GM19238 (cell line): Measurements from ENCODE around the gene ACOT2.

Experiments
- DNase-seq: peaks from one replicate; pipeline ENCODE4 v3.0.0; 2011; ENCODE audit warnings: low spot score; ENCODE audit not compliant: insufficient read length

ACOT2 gene

DNA sequence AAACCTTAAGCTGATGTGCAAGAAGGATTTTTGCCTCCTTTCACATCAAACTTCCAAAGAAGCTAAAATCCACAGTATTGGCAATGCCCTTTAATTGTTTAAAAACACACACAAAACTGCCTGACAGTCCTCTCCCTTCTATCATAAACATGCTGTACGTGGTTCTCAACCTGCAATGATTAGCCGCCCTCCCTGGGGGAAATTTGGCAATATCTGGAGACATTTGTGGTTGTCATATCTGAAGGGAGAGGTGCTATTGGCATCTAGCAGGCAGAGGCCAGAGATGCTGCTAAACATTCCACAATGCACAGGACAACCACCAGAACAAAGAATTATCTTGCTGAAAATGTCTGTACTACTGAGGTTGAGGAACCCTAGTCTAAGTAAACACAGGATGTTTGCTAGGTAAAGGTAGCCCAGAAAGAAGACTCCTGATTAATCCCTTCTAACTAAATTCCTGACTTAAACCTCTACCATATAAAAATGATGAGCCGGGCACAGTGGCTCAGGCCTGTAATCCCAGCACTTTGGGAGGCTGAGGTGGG is 44.5 kb downstream of the ACOT2 start:
- no peak for DNase-seq

DNA sequence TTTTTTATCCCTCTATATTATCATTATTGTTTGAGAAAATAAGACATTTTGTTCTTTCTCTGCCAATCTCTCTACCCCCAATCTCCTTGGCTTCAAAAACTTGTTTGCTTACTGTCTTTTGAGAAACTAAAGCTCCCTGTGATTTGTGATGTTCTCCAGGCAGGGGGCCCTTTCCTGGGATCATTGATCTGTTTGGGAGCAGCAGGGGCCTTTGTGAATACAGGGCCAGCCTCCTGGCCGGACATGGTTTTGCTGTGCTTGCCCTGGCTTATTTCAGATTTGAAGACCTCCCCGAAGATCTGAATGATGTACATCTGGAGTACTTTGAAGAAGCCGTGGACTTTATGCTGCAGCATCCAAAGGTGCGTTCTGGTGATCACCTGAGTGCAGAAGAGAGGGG is 47.8 kb downstream of the ACOT2 start:
- no peak for DNase-seq

DNA sequence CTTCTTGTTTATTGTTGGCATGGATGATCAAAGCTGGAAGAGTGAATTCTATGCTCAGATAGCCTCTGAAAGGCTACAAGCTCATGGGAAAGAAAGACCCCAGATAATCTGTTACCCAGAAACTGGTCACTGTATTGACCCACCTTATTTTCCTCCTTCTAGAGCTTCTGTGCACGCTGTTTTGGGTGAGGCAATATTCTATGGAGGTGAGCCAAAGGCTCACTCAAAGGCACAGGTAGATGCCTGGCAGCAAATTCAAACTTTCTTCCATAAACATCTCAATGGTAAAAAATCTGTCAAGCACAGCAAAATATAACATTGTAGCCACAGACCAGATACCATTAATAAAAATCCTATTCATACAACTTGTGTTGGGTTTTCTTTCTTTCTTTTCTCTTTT is 50.5 kb downstream of the ACOT2 start:
- DNase-seq, result no peak

DNA sequence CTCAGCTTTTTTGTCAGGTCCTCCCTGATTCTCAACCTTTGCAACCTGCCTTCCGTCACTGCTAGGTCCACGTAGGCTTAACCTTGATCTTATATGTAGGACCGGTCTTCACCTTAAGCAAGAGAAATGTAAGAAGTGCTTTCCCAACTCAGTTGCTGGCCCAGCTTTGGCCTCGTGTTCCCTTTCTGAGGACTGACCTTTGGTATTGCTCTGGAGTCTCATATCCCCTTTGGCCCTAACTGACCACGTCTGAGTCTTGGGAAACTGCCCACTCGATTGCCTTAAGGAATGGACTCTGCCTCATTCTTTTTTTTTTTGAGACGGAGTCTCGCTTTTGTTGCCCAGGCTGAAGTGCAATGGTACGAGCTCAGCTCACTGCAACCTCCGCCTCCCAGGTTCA is 51.3 kb downstream of the ACOT2 start:
- DNase-seq, result no peak

DNA sequence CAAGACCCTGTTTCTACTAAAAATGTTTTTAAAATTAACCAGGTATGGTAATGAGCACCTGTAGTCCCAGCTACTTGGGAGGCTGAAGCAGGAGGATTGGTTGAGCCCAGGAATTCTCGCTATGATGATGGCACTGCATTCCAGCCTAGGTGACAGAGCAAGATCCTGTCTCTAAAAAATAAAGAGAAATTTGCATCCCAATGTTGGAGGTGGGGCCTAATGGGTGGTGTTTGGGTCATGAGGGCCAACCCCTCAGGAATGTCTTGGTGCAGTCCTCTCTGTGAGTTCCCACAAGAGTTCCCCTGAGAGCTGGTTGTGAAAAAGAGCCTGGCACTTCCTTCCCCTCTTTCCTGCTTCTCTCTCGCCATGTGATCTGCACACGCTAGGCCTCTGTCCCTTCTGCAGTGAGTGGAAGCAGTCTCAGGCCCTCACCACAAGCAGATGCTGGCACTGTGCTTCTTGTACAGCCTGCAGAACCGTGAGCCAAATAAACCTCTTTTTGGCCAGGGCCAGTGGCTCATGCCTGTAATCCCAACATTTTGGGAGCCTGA is 54.6 kb downstream of the ACOT2 start:
- no peak for DNase-seq
